Fibroblast of villous mesenchyme (primary cell): ENCODE data around the gene CADM4. TPM values are rescaled to one million over a fixed set of nuclear protein-coding genes. Genes with fewer than 3 reads are reported as not detected.

Source experiments
- DNase-seq: peaks from one replicate; pipeline ENCODE4 v3.0.0-alpha.2; 2010; ENCODE audit warnings: low read depth
- H3K4me3 ChIP-seq: 2 replicates; pipeline ENCODE4 v1.5.1; 2011; ENCODE audit warnings: low read depth, mild to moderate bottlenecking, low read length
- CTCF ChIP-seq: IDR thresholded peaks from 2 replicates; pipeline ENCODE4 v1.5.1; 2012; ENCODE audit warnings: low read depth, mild to moderate bottlenecking, low read length; ENCODE audit not compliant: insufficient read depth
- total RNA-seq: library from RNA; depleted of rRNA; stranded (reverse); fragments of >200 nt; gene quantifications from 2 replicates; pipeline ENCODE4 v1.2.3, GENCODE V29; 2012

The CADM4 gene
- total RNA-seq, 1 donor = 22.0 TPM

GRCh38 chr19:43624933-43625332 lies 14.7 kb downstream of the CADM4 start:
- DNase-seq = peak; percentile 53

GRCh38 chr19:43623889-43624670 lies 15.6 kb downstream of the CADM4 start:
- TF ChIP-seq CTCF = no peak
- DNase-seq = peak; percentile 31
- H3K4me3 ChIP-seq = no peak overlapping the region

More at GRCh38 chr19:43624933-43625332, 14.7 kb downstream of the CADM4 start:
- H3K4me3 ChIP-seq = no peak overlapping the region
- peak; percentile 21 for TF ChIP-seq CTCF

- no peak for TF ChIP-seq CTCF
- no peak overlapping the region for H3K4me3 ChIP-seq
- no peak for DNase-seq
Measured at GRCh38 chr19:43622956-43623355, 16.7 kb downstream of the CADM4 start.

GRCh38 chr19:43622070-43622469 lies 17.6 kb downstream of the CADM4 start:
- TF ChIP-seq CTCF = no peak
- DNase-seq = no peak

GRCh38 chr19:43620061-43621001 lies 19.3 kb downstream of the CADM4 start:
- no peak for DNase-seq
- peak overlapping the region; percentile 68 for H3K4me3 ChIP-seq
- no peak for TF ChIP-seq CTCF

More at GRCh38 chr19:43622070-43622469, 17.6 kb downstream of the CADM4 start:
- no peak overlapping the region for H3K4me3 ChIP-seq

GRCh38 chr19:43619262-43620060 lies 20.2 kb downstream of the CADM4 start, which contains the start of gene ZNF428:
Gene ZNF428 (minus strand): TSS chr19:43619629. CDS start chr19:43614304, 5,325 bp downstream.
- peak; percentile 87 for DNase-seq
- H3K4me3 ChIP-seq = peak within 1 kb of the TSS; percentile 68
- no peak for TF ChIP-seq CTCF
